Measurements from ENCODE around the gene DNAL1.

DNA sequence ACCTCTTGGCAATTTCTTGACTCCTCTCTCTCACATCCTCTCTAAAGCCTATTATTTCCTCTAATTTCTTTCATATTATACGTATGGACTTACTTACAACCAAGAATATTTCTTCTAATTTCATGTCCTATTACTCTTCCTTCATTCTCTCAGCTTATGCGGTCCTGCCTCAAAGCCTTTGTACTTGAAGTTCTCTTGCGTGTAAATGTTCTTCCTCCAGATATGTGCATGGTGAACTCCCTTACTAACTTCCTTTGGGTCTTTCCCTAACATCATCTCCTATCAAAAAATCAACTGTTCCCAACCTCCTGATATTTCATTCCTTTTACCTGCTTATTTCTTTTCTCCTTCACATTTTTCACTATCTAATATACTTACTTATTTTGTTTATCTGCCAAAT, 23.1 kb downstream of the DNAL1 start:
- TF ChIP-seq POLR2A (IDR thresholded peaks at IDR 0.05) (no peak), POLR2AphosphoS5 (IDR thresholded peaks at IDR 0.05) (no peak)
- TF ChIP-seq, protein P1, sequence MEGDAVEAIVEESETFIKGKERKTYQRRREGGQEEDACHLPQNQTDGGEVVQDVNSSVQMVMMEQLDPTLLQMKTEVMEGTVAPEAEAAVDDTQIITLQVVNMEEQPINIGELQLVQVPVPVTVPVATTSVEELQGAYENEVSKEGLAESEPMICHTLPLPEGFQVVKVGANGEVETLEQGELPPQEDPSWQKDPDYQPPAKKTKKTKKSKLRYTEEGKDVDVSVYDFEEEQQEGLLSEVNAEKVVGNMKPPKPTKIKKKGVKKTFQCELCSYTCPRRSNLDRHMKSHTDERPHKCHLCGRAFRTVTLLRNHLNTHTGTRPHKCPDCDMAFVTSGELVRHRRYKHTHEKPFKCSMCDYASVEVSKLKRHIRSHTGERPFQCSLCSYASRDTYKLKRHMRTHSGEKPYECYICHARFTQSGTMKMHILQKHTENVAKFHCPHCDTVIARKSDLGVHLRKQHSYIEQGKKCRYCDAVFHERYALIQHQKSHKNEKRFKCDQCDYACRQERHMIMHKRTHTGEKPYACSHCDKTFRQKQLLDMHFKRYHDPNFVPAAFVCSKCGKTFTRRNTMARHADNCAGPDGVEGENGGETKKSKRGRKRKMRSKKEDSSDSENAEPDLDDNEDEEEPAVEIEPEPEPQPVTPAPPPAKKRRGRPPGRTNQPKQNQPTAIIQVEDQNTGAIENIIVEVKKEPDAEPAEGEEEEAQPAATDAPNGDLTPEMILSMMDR (IDR thresholded peaks at IDR 0.05 in 8 of 11, conservative IDR thresholded peaks at IDR 0.05 in 3 of 11): no peak
